OCI-LY3 (cell line): ENCODE data around the gene ANXA8L1.
"Not testable (repeated sequence)": the region's sequence is repeated elsewhere in the genome, so short reads cannot be mapped to it uniquely, and the experiment has no call there.

Experiments
- H2AFZ ChIP-seq: fragments of 200-600, 300-600 bp; shearing (Covaris generic); 2 replicates; pipeline ENCODE4 v1.6.0; 2014; ENCODE audit warnings: antibody characterized with exemption, low read depth, low read length
- H3K27ac ChIP-seq: fragments of 200-600, 300-600 bp; sonication (generic); 2 replicates; pipeline ENCODE4 v1.5.1; 2014; ENCODE audit warnings: mild to moderate bottlenecking, low read length, moderate library complexity, mixed read lengths
- H3K27me3 ChIP-seq: fragments of 200-600, 300-600 bp; sonication (generic); 2 replicates; pipeline ENCODE4 v1.6.1; 2014; ENCODE audit warnings: low read depth, low read length, mixed read lengths
- H3K36me3 ChIP-seq: fragments of 200-600, 300-600 bp; sonication (generic); replicated peaks from 2 replicates; pipeline ENCODE3; 2014; ENCODE audit warnings: low read depth, low read length, mixed read lengths
- H3K4me1 ChIP-seq: fragments of 300-600, 200-600 bp; sonication (generic); 2 replicates; pipeline ENCODE4 v1.6.1; 2014; ENCODE audit warnings: low read length, mixed read lengths
- H3K4me2 ChIP-seq: fragments of 200-600, 300-600 bp; sonication (generic); 2 replicates; pipeline ENCODE4 v1.6.1; 2014; ENCODE audit warnings: low read length, mixed read lengths
- H3K4me3 ChIP-seq: fragments of 300-600, 200-600 bp; sonication (generic); 2 replicates; pipeline ENCODE4 v1.5.1; 2014; ENCODE audit warnings: antibody characterized with exemption, mild to moderate bottlenecking, low read length, moderate library complexity
- H3K79me2 ChIP-seq: fragments of 300-600, 200-600 bp; shearing (Covaris generic); 2 replicates; pipeline ENCODE4 v1.6.1; 2014; ENCODE audit warnings: mild to moderate bottlenecking, low read length, mixed read lengths
- H3K9ac ChIP-seq: fragments of 300-600, 200-600 bp; shearing (Covaris generic); 2 replicates; pipeline ENCODE4 v1.6.0; 2014; ENCODE audit warnings: mild to moderate bottlenecking, low read length, moderate library complexity
- H3K9me3 ChIP-seq: fragments of 200-600, 300-600 bp; shearing (Covaris generic); 2 replicates; pipeline ENCODE4 v1.6.1; 2014; ENCODE audit warnings: low read length, mixed read lengths; ENCODE audit not compliant: insufficient read depth
- H4K20me1 ChIP-seq: fragments of 200-600, 300-600 bp; sonication (generic); 2 replicates; pipeline ENCODE4 v1.6.1; 2016; ENCODE audit warnings: low read length, mixed read lengths; ENCODE audit not compliant: insufficient read depth
- CTCF ChIP-seq: fragments of 200-600, 300-600 bp; sonication (generic); IDR thresholded peaks from 2 replicates; pipeline ENCODE4 v1.5.1; 2014; ENCODE audit warnings: antibody characterized with exemption, low read length, low read depth
- EZH2phosphoT487 ChIP-seq: fragments of 200-600 bp; shearing (Covaris generic); IDR thresholded peaks from 2 replicates; pipeline ENCODE4 v1.6.1; 2018; ENCODE audit warnings: antibody characterized with exemption, mixed run types, low read depth

The ANXA8L1 gene

GRCh38 chr10:46328853-46329689 lies 46.5 kb upstream of the ANXA8L1 start:
- no peaks in the 10 kb centered on the region for H4K20me1 ChIP-seq
- no peaks in the 10 kb centered on the region for H3K36me3 ChIP-seq
- TF ChIP-seq EZH2phosphoT487 (no peak), CTCF (no peak)
- no peak overlapping the region for H2AFZ ChIP-seq
- no peak overlapping the region for H3K27ac ChIP-seq
- no peak overlapping the region for H3K9ac ChIP-seq
- no peaks in the 10 kb centered on the region for H3K27me3 ChIP-seq
- no peaks in the 10 kb centered on the region for H3K79me2 ChIP-seq
- H3K9me3 ChIP-seq: no peaks in the 10 kb centered on the region
- no peak overlapping the region for H3K4me2 ChIP-seq
- no peak overlapping the region for H3K4me3 ChIP-seq
- no peaks in the 10 kb centered on the region for H3K4me1 ChIP-seq

- Histone ChIP-seq H3K27me3 (no peaks in the 10 kb centered on the region), H3K4me3 (no peak overlapping the region), H4K20me1 (no peaks in the 10 kb centered on the region), H3K4me2 (no peak overlapping the region), H3K9me3 (no peaks in the 10 kb centered on the region), H3K9ac (no peak overlapping the region), H3K36me3 (no peaks in the 10 kb centered on the region), H2AFZ (no peak overlapping the region), H3K79me2 (no peaks in the 10 kb centered on the region), H3K4me1 (no peaks in the 10 kb centered on the region), H3K27ac (no peak overlapping the region)
- no peak for TF ChIP-seq EZH2phosphoT487
- no peak for TF ChIP-seq CTCF
These were observed 45.9 kb upstream of the ANXA8L1 start for GRCh38 chr10:46329690-46330016.

- Histone ChIP-seq H3K27me3 (no peaks in the 10 kb centered on the region), H4K20me1 (no peaks in the 10 kb centered on the region), H2AFZ (no peak overlapping the region), H3K27ac (no peak overlapping the region), H3K4me1 (no peaks in the 10 kb centered on the region), H3K79me2 (no peaks in the 10 kb centered on the region), H3K36me3 (no peaks in the 10 kb centered on the region), H3K9me3 (no peaks in the 10 kb centered on the region), H3K4me3 (no peak overlapping the region), H3K9ac (no peak overlapping the region), H3K4me2 (no peak overlapping the region)
- TF ChIP-seq CTCF (no peak), EZH2phosphoT487 (no peak)
These were observed 44.7 kb upstream of the ANXA8L1 start for GRCh38 chr10:46330894-46331293.

- not testable (repeated sequence) for H3K4me1 ChIP-seq, H3K9ac ChIP-seq
These were observed 10.1 kb upstream of the ANXA8L1 start for GRCh38 chr10:46365484-46365883.

GRCh38 chr10:46367209-46367608 lies 8.4 kb upstream of the ANXA8L1 start:
- not testable (repeated sequence) for H3K9ac ChIP-seq, H2AFZ ChIP-seq, H3K79me2 ChIP-seq, H3K36me3 ChIP-seq, H3K9me3 ChIP-seq, H4K20me1 ChIP-seq, H3K4me2 ChIP-seq, H3K4me3 ChIP-seq, H3K27me3 ChIP-seq, H3K27ac ChIP-seq, H3K4me1 ChIP-seq

More at GRCh38 chr10:46365484-46365883, 10.1 kb upstream of the ANXA8L1 start:
- not testable (repeated sequence) for H3K4me2 ChIP-seq, H3K4me3 ChIP-seq, H3K9me3 ChIP-seq, H3K27ac ChIP-seq, H4K20me1 ChIP-seq, H3K27me3 ChIP-seq, H2AFZ ChIP-seq, H3K36me3 ChIP-seq, H3K79me2 ChIP-seq

- H3K4me1 ChIP-seq, H2AFZ ChIP-seq, H3K27me3 ChIP-seq, H3K36me3 ChIP-seq, H3K4me2 ChIP-seq, H3K9ac ChIP-seq, H4K20me1 ChIP-seq, H3K4me3 ChIP-seq, H3K27ac ChIP-seq, H3K9me3 ChIP-seq, H3K79me2 ChIP-seq: not testable (repeated sequence)
These were observed 7.8 kb upstream of the ANXA8L1 start for GRCh38 chr10:46367666-46368240.

- H3K79me2 ChIP-seq, H3K27me3 ChIP-seq, H3K36me3 ChIP-seq, H3K4me3 ChIP-seq, H3K27ac ChIP-seq, H3K4me2 ChIP-seq, H4K20me1 ChIP-seq, H2AFZ ChIP-seq, H3K9me3 ChIP-seq, H3K4me1 ChIP-seq, H3K9ac ChIP-seq: not testable (repeated sequence)
These were observed 6.6 kb upstream of the ANXA8L1 start for GRCh38 chr10:46368956-46369355.
